A549 (cell line): ENCODE data around the gene HDAC3. TPM values are rescaled to one million over a fixed set of nuclear protein-coding genes. Genes with fewer than 3 reads are reported as not detected.

Experiments
- ATAC-seq, 2 experiments: fragments of 200-7000 bp in 1 of 2; fragments of >200 bp in 1 of 2; cut with Nextera tagmentation in 1 of 2; cut with Tn5 transposase in 1 of 2; 3 replicates each; pipeline versions ENCODE4 v1.8.0 to v1.9.1; 2018 to 2020; ENCODE audit warnings: mild to moderate bottlenecking in 1 of 2, moderate library complexity in 1 of 2
- CTCF ChIA-PET: fragments of 300-600 bp; sonication (Branson Sonifier 250); formaldehyde crosslinking; extraction: SDS; loops from one replicate; lab custom pipeline; 2021; ENCODE audit warnings: antibody characterized with exemption, inconsistent platforms; lab: Yijun Ruan, JAX
- POLR2A ChIA-PET: fragments of 350-600 bp; formaldehyde crosslinking; extraction: SDS; loops from one replicate; lab custom pipeline; 2021; ENCODE audit warnings: antibody characterized with exemption, inconsistent platforms; lab: Yijun Ruan, JAX
- DNase-seq, 2 experiments: peaks; one replicate each; pipeline versions ENCODE4 v3.0.0 to v3.0.0-alpha.2; 2011 to 2016; ENCODE audit warnings: low read depth in 1 of 2, low spot score in 1 of 2
- FAIRE-seq: peaks from 2 replicates; lab custom pipeline; 2011; peaks lifted over from hg19 to GRCh38; lab: Jason Lieb, UNC
- H3K27ac ChIP-seq, 2 experiments: fragments of >200 bp; sonication (Bioruptor Twin); formaldehyde crosslinking; 3 replicates each; pipeline ENCODE4 v1.5.1; 2016 to 2017
- H3K4me1 ChIP-seq: fragments of >200 bp; sonication (Bioruptor Twin); formaldehyde crosslinking; 3 replicates; pipeline ENCODE4 v1.6.1; 2016
- H3K4me2 ChIP-seq: fragments of >200 bp; sonication (Bioruptor Twin); formaldehyde crosslinking; 3 replicates; pipeline ENCODE4 v1.6.1; 2016
- H3K4me3 ChIP-seq: fragments of >200 bp; sonication (Bioruptor Twin); formaldehyde crosslinking; 3 replicates; pipeline ENCODE4 v1.5.1; 2016
- H3K9me3 ChIP-seq: fragments of >200 bp; sonication (Bioruptor Twin); formaldehyde crosslinking; 3 replicates; pipeline ENCODE4 v1.6.1; 2016
- BHLHE40 ChIP-seq: IDR thresholded peaks from 2 replicates; pipeline ENCODE4 v1.6.1; 2012; ENCODE audit warnings: low read depth, low read length, inconsistent platforms
- CBX2 ChIP-seq: fragments of 200-600 bp; sonication (generic); IDR thresholded peaks from 2 replicates; pipeline ENCODE4 v1.6.1; 2016; ENCODE audit warnings: low read depth, mild to moderate bottlenecking, borderline replicate concordance
- CBX8 ChIP-seq: fragments of 200-600 bp; sonication (generic); IDR thresholded peaks from 2 replicates; pipeline ENCODE4 v1.6.1; 2016
- CEBPB ChIP-seq, 2 experiments: fragments of >200 bp in 1 of 2; sonication (Bioruptor Twin) in 1 of 2; formaldehyde crosslinking in 1 of 2; IDR thresholded peaks; 2 replicates each; pipeline ENCODE4 v1.6.1; 2012 to 2016
- CHD2 ChIP-seq: fragments of 150-350 bp; IDR thresholded peaks from 2 replicates; pipeline ENCODE4 v1.6.1; 2014; ENCODE audit warnings: low read length; ENCODE audit not compliant: partially characterized antibody
- FOSB ChIP-seq: fragments of 250-450 bp; sonication (Bioruptor Pico); IDR thresholded peaks from 2 replicates; pipeline ENCODE4 v1.5.0; 2020; ENCODE audit warnings: mild to moderate bottlenecking, moderate library complexity
- FOSL2 ChIP-seq, 2 experiments: fragments of 450-650 bp in 1 of 2; fragments of >200 bp in 1 of 2; sonication (Bioruptor Twin) in 1 of 2; formaldehyde crosslinking; IDR thresholded peaks; 2 replicates each; pipeline versions ENCODE4 v1.5.0 to v1.6.1; 2016 to 2020; ENCODE audit warnings: mild to moderate bottlenecking in 1 of 2, moderate library complexity in 1 of 2
- FOXS1 ChIP-seq: fragments of 250-450 bp; sonication (Bioruptor Pico); IDR thresholded peaks from 2 replicates; pipeline ENCODE4 v1.5.0; 2020; ENCODE audit warnings: mild to moderate bottlenecking, moderate library complexity
- HOXB13 ChIP-seq: fragments of 250-450 bp; sonication (Bioruptor Pico); IDR thresholded peaks from 2 replicates; pipeline ENCODE4 v1.5.0; 2020; ENCODE audit warnings: low read depth, mild to moderate bottlenecking, moderate library complexity
- KDM1A ChIP-seq: fragments of 200-600 bp; sonication (generic); IDR thresholded peaks from 2 replicates; pipeline ENCODE4 v1.6.1; 2016; ENCODE audit warnings: low read depth, mild to moderate bottlenecking
- MAFK ChIP-seq: fragments of 450-650 bp; IDR thresholded peaks from 2 replicates; pipeline ENCODE4 v1.6.1; 2014; ENCODE audit not compliant: partially characterized antibody
- NPAS2 ChIP-seq: fragments of 250-450 bp; sonication (Bioruptor Pico); IDR thresholded peaks from 2 replicates; pipeline ENCODE4 v1.8.0; 2022; ENCODE audit warnings: mild to moderate bottlenecking, moderate library complexity, borderline replicate concordance
- PHF8 ChIP-seq: fragments of 200-600 bp; sonication (generic); IDR thresholded peaks from 2 replicates; pipeline ENCODE4 v1.6.1; 2016; ENCODE audit warnings: low read depth, mild to moderate bottlenecking, antibody characterized with exemption, moderate library complexity, borderline replicate concordance
- RFX5 ChIP-seq: fragments of 450-650 bp; IDR thresholded peaks from 2 replicates; pipeline ENCODE4 v1.7.1; 2014; ENCODE audit warnings: antibody characterized with exemption, mild to moderate bottlenecking, moderate library complexity
- SREBF2 ChIP-seq: fragments of 450-650 bp; IDR thresholded peaks from 2 replicates; pipeline ENCODE4 v1.6.1; 2014; ENCODE audit warnings: mild to moderate bottlenecking, moderate library complexity
- TFCP2L1 ChIP-seq: fragments of 250-450 bp; sonication (Bioruptor Pico); IDR thresholded peaks from 2 replicates; pipeline ENCODE4 v1.5.0; 2021; ENCODE audit warnings: mild to moderate bottlenecking
- TP53 ChIP-seq: fragments of 250-450 bp; sonication (Bioruptor Pico); IDR thresholded peaks from 2 replicates; pipeline ENCODE4 v1.5.0; 2021; ENCODE audit warnings: mild to moderate bottlenecking, moderate library complexity
- ZNF302 ChIP-seq: fragments of 250-450 bp; sonication (Bioruptor Pico); IDR thresholded peaks from 2 replicates; pipeline ENCODE4 v1.9.0; 2021; ENCODE audit warnings: inconsistent platforms, mild to moderate bottlenecking, moderate library complexity
- WGBS: methylation state at CpG from one replicate; pipeline ENCODE4 v1.1.6; 2017; ENCODE audit errors: missing lambda C conversion rate; 5-methylcytosine and 5-hydroxymethylcytosine counted together
- polyA plus RNA-seq, 4 experiments: library from polyadenylated mRNA; depleted of rRNA in 3 of 4; stranded (reverse); fragments of >200 nt; fragmentation: RNase III in 1 of 4; extraction: RNeasy Plus Mini Kit Qiagen cat#74134 plus additional on column Dnase treatment in 1 of 4; gene quantifications; 2 replicates in 3 of 4; 3 replicates in 1 of 4; pipeline ENCODE4 v1.2.3, GENCODE V29; 2011 to 2017
- TF ChIP-seq, protein P1 (sequence below): fragments of >200 bp; sonication (Bioruptor Twin); formaldehyde crosslinking; IDR thresholded peaks from 3 replicates; pipeline ENCODE4 v1.5.1; 2016
- TF ChIP-seq, protein P2 (sequence below): IDR thresholded peaks from 2 replicates; pipeline ENCODE4 v1.6.1; 2012; ENCODE audit warnings: low read depth, borderline replicate concordance
- TF ChIP-seq, protein P3 (sequence below): fragments of 200-600 bp; sonication (generic); IDR thresholded peaks from 2 replicates; pipeline ENCODE4 v1.6.1; 2016; ENCODE audit warnings: antibody characterized with exemption, mild to moderate bottlenecking, moderate library complexity
- TF ChIP-seq, protein P4 (sequence below): fragments of 250-450 bp; sonication (Bioruptor Pico); IDR thresholded peaks from 2 replicates; pipeline ENCODE4 v1.5.0; 2020; ENCODE audit warnings: low read depth, mild to moderate bottlenecking, moderate library complexity
- TF ChIP-seq, protein P5 (sequence below): fragments of >200 bp; sonication (Bioruptor Twin); formaldehyde crosslinking; IDR thresholded peaks from 3 replicates; pipeline ENCODE4 v1.6.1; 2016

The HDAC3 gene
- polyA plus RNA-seq, 2 of the 4 experiments (the other 2 are of a cell fraction): 51.1 to 67.3 TPM

- 79% methylated on average over 5 of the region's 5 CpGs for WGBS
- no peaks in the 10 kb centered on the region for H3K9me3 ChIP-seq
- H3K4me2 ChIP-seq: no peak overlapping the region
- FAIRE-seq (no peak), ATAC-seq (no peak), DNase-seq (no peak)
- ChIA-PET POLR2A (no interaction called here), CTCF (interaction anchor here (0.6 to 11.0 kb wide), 2 partner anchors 20 to 43 kb away, joined by 3 to 120 read pairs; no protein-coding TSS in a partner anchor)
- no peak overlapping the region for H3K4me3 ChIP-seq
- TF ChIP-seq, protein P1, sequence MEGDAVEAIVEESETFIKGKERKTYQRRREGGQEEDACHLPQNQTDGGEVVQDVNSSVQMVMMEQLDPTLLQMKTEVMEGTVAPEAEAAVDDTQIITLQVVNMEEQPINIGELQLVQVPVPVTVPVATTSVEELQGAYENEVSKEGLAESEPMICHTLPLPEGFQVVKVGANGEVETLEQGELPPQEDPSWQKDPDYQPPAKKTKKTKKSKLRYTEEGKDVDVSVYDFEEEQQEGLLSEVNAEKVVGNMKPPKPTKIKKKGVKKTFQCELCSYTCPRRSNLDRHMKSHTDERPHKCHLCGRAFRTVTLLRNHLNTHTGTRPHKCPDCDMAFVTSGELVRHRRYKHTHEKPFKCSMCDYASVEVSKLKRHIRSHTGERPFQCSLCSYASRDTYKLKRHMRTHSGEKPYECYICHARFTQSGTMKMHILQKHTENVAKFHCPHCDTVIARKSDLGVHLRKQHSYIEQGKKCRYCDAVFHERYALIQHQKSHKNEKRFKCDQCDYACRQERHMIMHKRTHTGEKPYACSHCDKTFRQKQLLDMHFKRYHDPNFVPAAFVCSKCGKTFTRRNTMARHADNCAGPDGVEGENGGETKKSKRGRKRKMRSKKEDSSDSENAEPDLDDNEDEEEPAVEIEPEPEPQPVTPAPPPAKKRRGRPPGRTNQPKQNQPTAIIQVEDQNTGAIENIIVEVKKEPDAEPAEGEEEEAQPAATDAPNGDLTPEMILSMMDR: no peak
- no peak for TF ChIP-seq CBX2
- TF ChIP-seq, protein P2, sequence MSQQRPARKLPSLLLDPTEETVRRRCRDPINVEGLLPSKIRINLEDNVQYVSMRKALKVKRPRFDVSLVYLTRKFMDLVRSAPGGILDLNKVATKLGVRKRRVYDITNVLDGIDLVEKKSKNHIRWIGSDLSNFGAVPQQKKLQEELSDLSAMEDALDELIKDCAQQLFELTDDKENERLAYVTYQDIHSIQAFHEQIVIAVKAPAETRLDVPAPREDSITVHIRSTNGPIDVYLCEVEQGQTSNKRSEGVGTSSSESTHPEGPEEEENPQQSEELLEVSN: no peak
- TF ChIP-seq BHLHE40: no peak
- no peak for TF ChIP-seq HOXB13 (CRISPR knock-in tag)
- no peak for TF ChIP-seq CBX8
- no peak for TF ChIP-seq CHD2
- no peak for TF ChIP-seq FOSB (CRISPR knock-in tag)
- no peak for TF ChIP-seq SREBF2
- no peak for TF ChIP-seq PHF8
- TF ChIP-seq NPAS2: no peak
- TF ChIP-seq TP53 (CRISPR knock-in tag): no peak
- no peak for TF ChIP-seq ZNF302 (CRISPR knock-in tag)
- no peak for TF ChIP-seq FOXS1 (CRISPR knock-in tag)
- H3K27ac ChIP-seq: no peak overlapping the region
- no peaks in the 10 kb centered on the region for H3K4me1 ChIP-seq
These were observed 38.1 kb upstream of the HDAC3 start for GRCh38 chr5:141674747-141675146.

DNA sequence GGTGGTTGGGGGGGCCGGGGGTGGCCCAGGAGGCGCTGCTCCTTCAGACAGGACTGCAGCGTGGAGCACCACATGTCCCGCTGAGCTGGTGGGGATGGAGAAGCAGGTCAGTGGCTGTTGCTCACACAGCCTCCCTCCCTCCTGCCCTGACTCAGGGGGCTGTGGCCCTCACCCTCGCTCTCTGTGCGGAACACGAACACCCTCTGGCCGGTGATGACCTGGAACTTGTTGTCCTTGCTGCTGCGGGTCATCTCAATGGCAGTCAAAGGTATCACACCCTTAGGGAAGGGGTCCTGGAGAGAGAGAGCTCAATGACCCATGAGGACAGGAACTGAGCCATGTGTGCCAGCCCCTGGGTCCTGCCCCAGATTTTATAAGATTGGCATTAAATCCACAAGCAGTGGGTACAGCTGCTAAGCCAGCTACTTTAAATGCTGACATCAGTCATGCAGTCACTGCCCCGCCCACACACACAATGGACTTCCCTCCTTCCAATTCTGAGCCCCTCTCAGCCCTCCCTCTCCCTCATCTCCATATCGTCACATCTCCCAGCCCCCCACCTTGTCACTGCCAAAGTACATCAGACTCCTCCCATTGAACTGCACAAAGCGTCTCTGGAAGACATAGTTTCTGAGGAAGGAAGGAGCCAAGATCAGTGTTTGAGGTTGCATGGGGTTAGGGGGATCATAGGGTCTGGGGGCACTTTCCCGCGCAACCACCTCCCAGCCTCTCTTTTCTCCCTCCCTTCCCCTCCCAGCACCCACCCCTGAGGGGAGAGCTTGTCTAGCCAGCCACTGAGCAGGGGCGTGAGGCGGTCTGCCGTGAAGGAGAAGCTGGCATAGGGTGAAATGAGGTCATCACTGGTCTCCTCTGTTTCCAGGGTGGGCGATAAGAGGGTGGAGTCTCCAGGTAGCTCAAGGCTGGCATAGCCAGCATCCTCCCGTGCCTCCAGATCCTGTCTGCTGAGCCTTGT, 36.5 kb upstream of the HDAC3 start:
- H3K4me3 ChIP-seq: no peak overlapping the region
- no peak for DNase-seq
- 86% methylated on average over 16 of the region's 19 CpGs for WGBS
- ATAC-seq: no peak
- POLR2A ChIA-PET: no interaction called here
- no peak overlapping the region for H3K4me2 ChIP-seq
- H3K4me1 ChIP-seq: no peaks in the 10 kb centered on the region
- FAIRE-seq: no peak
- no peaks in the 10 kb centered on the region for H3K9me3 ChIP-seq
- CTCF ChIA-PET: interaction anchor here (0.7 to 11.0 kb wide), 6 partner anchors 8 to 288 kb away, joined by 3 to 120 read pairs (median 4); partner anchors contain the start of gene DIAPH1
- no peak overlapping the region for H3K27ac ChIP-seq
- no peak for TF ChIP-seq RFX5
- TF ChIP-seq, protein P1: no peak
- TF ChIP-seq, protein P3, sequence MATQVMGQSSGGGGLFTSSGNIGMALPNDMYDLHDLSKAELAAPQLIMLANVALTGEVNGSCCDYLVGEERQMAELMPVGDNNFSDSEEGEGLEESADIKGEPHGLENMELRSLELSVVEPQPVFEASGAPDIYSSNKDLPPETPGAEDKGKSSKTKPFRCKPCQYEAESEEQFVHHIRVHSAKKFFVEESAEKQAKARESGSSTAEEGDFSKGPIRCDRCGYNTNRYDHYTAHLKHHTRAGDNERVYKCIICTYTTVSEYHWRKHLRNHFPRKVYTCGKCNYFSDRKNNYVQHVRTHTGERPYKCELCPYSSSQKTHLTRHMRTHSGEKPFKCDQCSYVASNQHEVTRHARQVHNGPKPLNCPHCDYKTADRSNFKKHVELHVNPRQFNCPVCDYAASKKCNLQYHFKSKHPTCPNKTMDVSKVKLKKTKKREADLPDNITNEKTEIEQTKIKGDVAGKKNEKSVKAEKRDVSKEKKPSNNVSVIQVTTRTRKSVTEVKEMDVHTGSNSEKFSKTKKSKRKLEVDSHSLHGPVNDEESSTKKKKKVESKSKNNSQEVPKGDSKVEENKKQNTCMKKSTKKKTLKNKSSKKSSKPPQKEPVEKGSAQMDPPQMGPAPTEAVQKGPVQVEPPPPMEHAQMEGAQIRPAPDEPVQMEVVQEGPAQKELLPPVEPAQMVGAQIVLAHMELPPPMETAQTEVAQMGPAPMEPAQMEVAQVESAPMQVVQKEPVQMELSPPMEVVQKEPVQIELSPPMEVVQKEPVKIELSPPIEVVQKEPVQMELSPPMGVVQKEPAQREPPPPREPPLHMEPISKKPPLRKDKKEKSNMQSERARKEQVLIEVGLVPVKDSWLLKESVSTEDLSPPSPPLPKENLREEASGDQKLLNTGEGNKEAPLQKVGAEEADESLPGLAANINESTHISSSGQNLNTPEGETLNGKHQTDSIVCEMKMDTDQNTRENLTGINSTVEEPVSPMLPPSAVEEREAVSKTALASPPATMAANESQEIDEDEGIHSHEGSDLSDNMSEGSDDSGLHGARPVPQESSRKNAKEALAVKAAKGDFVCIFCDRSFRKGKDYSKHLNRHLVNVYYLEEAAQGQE: no peak
- TF ChIP-seq KDM1A: no peak
- no peak for TF ChIP-seq SREBF2
- TF ChIP-seq FOSL2 (IDR thresholded peaks at IDR 0.05): no peak
- TF ChIP-seq FOSL2 (CRISPR knock-in tag; IDR thresholded peaks at IDR 0.05): no peak
- no peak for TF ChIP-seq MAFK
- TF ChIP-seq CEBPB (IDR thresholded peaks at IDR 0.05): no peak
- TF ChIP-seq, protein P2: no peak
- TF ChIP-seq, protein P4, sequence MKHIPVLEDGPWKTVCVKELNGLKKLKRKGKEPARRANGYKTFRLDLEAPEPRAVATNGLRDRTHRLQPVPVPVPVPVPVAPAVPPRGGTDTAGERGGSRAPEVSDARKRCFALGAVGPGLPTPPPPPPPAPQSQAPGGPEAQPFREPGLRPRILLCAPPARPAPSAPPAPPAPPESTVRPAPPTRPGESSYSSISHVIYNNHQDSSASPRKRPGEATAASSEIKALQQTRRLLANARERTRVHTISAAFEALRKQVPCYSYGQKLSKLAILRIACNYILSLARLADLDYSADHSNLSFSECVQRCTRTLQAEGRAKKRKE (CRISPR knock-in tag): no peak
- TF ChIP-seq, protein P5, sequence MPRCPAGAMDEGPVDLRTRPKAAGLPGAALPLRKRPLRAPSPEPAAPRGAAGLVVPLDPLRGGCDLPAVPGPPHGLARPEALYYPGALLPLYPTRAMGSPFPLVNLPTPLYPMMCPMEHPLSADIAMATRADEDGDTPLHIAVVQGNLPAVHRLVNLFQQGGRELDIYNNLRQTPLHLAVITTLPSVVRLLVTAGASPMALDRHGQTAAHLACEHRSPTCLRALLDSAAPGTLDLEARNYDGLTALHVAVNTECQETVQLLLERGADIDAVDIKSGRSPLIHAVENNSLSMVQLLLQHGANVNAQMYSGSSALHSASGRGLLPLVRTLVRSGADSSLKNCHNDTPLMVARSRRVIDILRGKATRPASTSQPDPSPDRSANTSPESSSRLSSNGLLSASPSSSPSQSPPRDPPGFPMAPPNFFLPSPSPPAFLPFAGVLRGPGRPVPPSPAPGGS: no peak
- TF ChIP-seq TFCP2L1 (CRISPR knock-in tag): no peak
